GM18909 (cell line): ENCODE measurements around the gene NDUFA6.

ENCODE experiments used
- ATAC-seq: cut with Tn5 transposase; IDR thresholded peaks from one replicate; pipeline ENCODE4 v1.9.1; 2021; ENCODE audit warnings: mild to moderate bottlenecking; ENCODE audit not compliant: unreplicated experiment, poor library complexity

NDUFA6 gene

GRCh38 chr22:42039271-42039670, 51.3 kb downstream of the NDUFA6 start:
- ATAC-seq, result no peak
